GM19193 (cell line): ENCODE measurements around the gene LENG9.

ENCODE experiments used
- POLR2A ChIP-seq: IDR thresholded peaks from 4 replicates; pipeline ENCODE4 v1.6.1; 2011; ENCODE audit not compliant: insufficient read depth, insufficient read length; ENCODE audit errors: extremely low read depth

The LENG9 gene

GRCh38 chr19:54416695-54417491, 46.7 kb downstream of the LENG9 start:
- no peak for TF ChIP-seq POLR2A

GRCh38 chr19:54415901-54416673, 47.5 kb downstream of the LENG9 start:
- no peak for TF ChIP-seq POLR2A

GRCh38 chr19:54415208-54415900, 48.2 kb downstream of the LENG9 start, which contains the start of gene TTYH1:
TSS of gene TTYH1 (plus strand) at chr19:54415464. CDS start at chr19:54415553, 89 bp downstream.
- TF ChIP-seq POLR2A, result no peak

GRCh38 chr19:54414156-54414555, 49.4 kb downstream of the LENG9 start:
- no peak for TF ChIP-seq POLR2A

GRCh38 chr19:54412877-54413276, 50.7 kb downstream of the LENG9 start:
- TF ChIP-seq POLR2A, result no peak
